GM21367 (cell line): ENCODE data around the gene HSPB7.
"Not testable (repeated sequence)": the region's sequence is repeated elsewhere in the genome, so short reads cannot be mapped to it uniquely, and the experiment has no call there.

Source experiments
- ATAC-seq: cut with Tn5 transposase; IDR thresholded peaks from one replicate; pipeline ENCODE4 v1.9.1; 2021; ENCODE audit not compliant: unreplicated experiment

Gene HSPB7

GRCh38 chr1:16009030-16009460, 8.8 kb downstream of the HSPB7 start:
- ATAC-seq: no peak

GRCh38 chr1:16007671-16008341, 10.0 kb downstream of the HSPB7 start:
- no peak for ATAC-seq

- ATAC-seq: no peak
These were observed 11.0 kb downstream of the HSPB7 start for GRCh38 chr1:16006552-16007485.

- no peak for ATAC-seq
These were observed 11.8 kb downstream of the HSPB7 start for GRCh38 chr1:16006010-16006409.

GRCh38 chr1:16005597-16005996, 12.2 kb downstream of the HSPB7 start:
- ATAC-seq: no peak

GRCh38 chr1:16001274-16001673, 16.6 kb downstream of the HSPB7 start:
- not testable (repeated sequence) for ATAC-seq

GRCh38 chr1:15998929-15999328, 18.9 kb downstream of the HSPB7 start:
- no peak for ATAC-seq

GRCh38 chr1:15997637-15998280, 20.1 kb downstream of the HSPB7 start:
- ATAC-seq: no peak

- ATAC-seq: no peak
These were observed 20.7 kb downstream of the HSPB7 start for GRCh38 chr1:15997076-15997585.

- no peak for ATAC-seq
These were observed 23.1 kb downstream of the HSPB7 start for GRCh38 chr1:15994590-15995351.

- no peak for ATAC-seq
These were observed 23.8 kb downstream of the HSPB7 start for GRCh38 chr1:15994081-15994480.

- no peak for ATAC-seq
These were observed 24.2 kb downstream of the HSPB7 start for GRCh38 chr1:15993666-15994065.

GRCh38 chr1:15992582-15993500, 25.0 kb downstream of the HSPB7 start:
- no peak for ATAC-seq

- no peak for ATAC-seq
These were observed 25.7 kb downstream of the HSPB7 start for GRCh38 chr1:15992187-15992553.

- no peak for ATAC-seq
These were observed 26.2 kb downstream of the HSPB7 start for GRCh38 chr1:15991427-15992186.

- ATAC-seq: no peak
These were observed 28.1 kb downstream of the HSPB7 start for GRCh38 chr1:15989776-15990175.

- no peak for ATAC-seq
These were observed 28.7 kb downstream of the HSPB7 start for GRCh38 chr1:15988856-15989736.
